ENCODE measurements around the gene GNAL.

- TF ChIP-seq POLR2A (IDR thresholded peaks at IDR 0.05; ENCODE audit: extremely low read depth, insufficient read length) = no peak
- TF ChIP-seq CTCF (IDR thresholded peaks at IDR 0.05; ENCODE audit: low read depth, low read length) = no peak
- no peak; the same call in 1 of the 2 replicates for TF ChIP-seq MAX (IDR thresholded peaks at IDR 0.05; ENCODE audit: low read depth, low read length)
Observed at GRCh38 chr18:11802158-11802557, 113.1 kb downstream of the GNAL start.

Data from NB4 (cell line).